HEK293 (cell line): ENCODE data around the gene USP12.
A peak's percentile ranks its signal among the peaks of the same experiment; 100 is the strongest.

Experiments
- CTCF ChIA-PET: fragments of 350-600 bp; formaldehyde crosslinking; extraction: SDS; loops from one replicate; lab custom pipeline; 2021; ENCODE audit warnings: antibody characterized with exemption; lab: Yijun Ruan, JAX
- POLR2A ChIA-PET: fragments of 300-600 bp; formaldehyde crosslinking; extraction: SDS; loops from one replicate; lab custom pipeline; 2020; ENCODE audit warnings: antibody characterized with exemption, inconsistent platforms; lab: Yijun Ruan, JAX
- H3K27ac ChIP-seq: fragments of 200-500 bp; sonication (Bioruptor generic); 2 replicates; pipeline ENCODE4 v1.5.1; 2014; ENCODE audit warnings: low read depth, low read length, control low read depth, inconsistent platforms; ENCODE audit errors: extremely low read depth
- H3K36me3 ChIP-seq, 2 experiments: fragments of 200-500 bp in 1 of 2; sonication (Bioruptor generic) in 1 of 2; 1 replicate in 1 of 2; 2 replicates in 1 of 2; pipeline ENCODE4 v1.5.1; 2014 to 2017; ENCODE audit warnings: inconsistent platforms in 2 of 2, low read length in 2 of 2; ENCODE audit not compliant: control insufficient read depth in 2 of 2, insufficient read depth in 1 of 2
- H3K4me1 ChIP-seq: fragments of 200-500 bp; sonication (Bioruptor generic); 2 replicates; pipeline ENCODE4 v1.5.1; 2014; ENCODE audit warnings: mild to moderate bottlenecking, low read length, inconsistent platforms; ENCODE audit not compliant: control insufficient read depth, insufficient read depth
- H3K4me3 ChIP-seq: 2 replicates; pipeline ENCODE4 v1.5.1; 2011; ENCODE audit warnings: low read depth, mild to moderate bottlenecking, control low read depth, low read length, moderate library complexity
- H3K9me3 ChIP-seq: fragments of 200-500 bp; sonication (Bioruptor generic); 2 replicates; pipeline ENCODE4 v1.5.1; 2014; ENCODE audit warnings: low read depth, low read length, inconsistent platforms; ENCODE audit not compliant: control insufficient read depth, insufficient read depth
- AEBP2 ChIP-seq: fragments of 450-650 bp; formaldehyde crosslinking; IDR thresholded peaks from 2 replicates; pipeline ENCODE4 v1.5.1; 2016; ENCODE audit warnings: missing biosample characterization, missing genetic modification characterization, borderline replicate concordance
- BCL6B ChIP-seq: fragments of 450-650 bp; formaldehyde crosslinking; IDR thresholded peaks from 2 replicates; pipeline ENCODE4 v1.5.1; 2017; ENCODE audit warnings: missing biosample characterization, missing genetic modification characterization
- ELK4 ChIP-seq: IDR thresholded peaks from 2 replicates; pipeline ENCODE4 v1.6.1; 2011; ENCODE audit warnings: mild to moderate bottlenecking, low read depth, low read length, borderline replicate concordance
- KLF16 ChIP-seq: fragments of 450-650 bp; formaldehyde crosslinking; IDR thresholded peaks from 2 replicates; pipeline ENCODE4 v1.5.1; 2017; ENCODE audit warnings: missing biosample characterization, missing genetic modification characterization
- KLF7 ChIP-seq: fragments of 450-650 bp; formaldehyde crosslinking; IDR thresholded peaks from 2 replicates; pipeline ENCODE4 v1.5.1; 2016; ENCODE audit warnings: missing biosample characterization, missing genetic modification characterization, borderline replicate concordance
- MEIS1 ChIP-seq: sonication (generic); formaldehyde crosslinking; IDR thresholded peaks from 2 replicates; pipeline ENCODE4 v1.8.1; 2022; ENCODE audit warnings: missing genetic modification reagents, mild to moderate bottlenecking, borderline replicate concordance
- OVOL3 ChIP-seq: fragments of 450-650 bp; formaldehyde crosslinking; IDR thresholded peaks from 2 replicates; pipeline ENCODE4 v1.5.1; 2016; ENCODE audit warnings: missing biosample characterization, missing genetic modification characterization
- PRDM4 ChIP-seq: fragments of 450-650 bp; formaldehyde crosslinking; IDR thresholded peaks from 2 replicates; pipeline ENCODE4 v1.5.1; 2017; ENCODE audit warnings: missing biosample characterization, missing genetic modification characterization
- SCRT1 ChIP-seq: fragments of 450-650 bp; formaldehyde crosslinking; IDR thresholded peaks from 2 replicates; pipeline ENCODE4 v1.5.1; 2016; ENCODE audit warnings: missing biosample characterization, missing genetic modification characterization, borderline replicate concordance
- ZFHX2 ChIP-seq: fragments of 450-650 bp; formaldehyde crosslinking; conservative IDR thresholded peaks from 2 replicates; pipeline ENCODE4 v1.5.1; 2016; ENCODE audit warnings: missing biosample characterization, missing genetic modification characterization
- ZIC2 ChIP-seq: fragments of 450-650 bp; formaldehyde crosslinking; IDR thresholded peaks from 2 replicates; pipeline ENCODE4 v1.5.1; 2016; ENCODE audit warnings: missing biosample characterization, missing genetic modification characterization
- ZNF138 ChIP-seq: fragments of 450-650 bp; formaldehyde crosslinking; IDR thresholded peaks from 2 replicates; pipeline ENCODE4 v1.5.1; 2016; ENCODE audit warnings: missing biosample characterization, missing genetic modification characterization, borderline replicate concordance
- ZNF214 ChIP-seq: fragments of 450-650 bp; formaldehyde crosslinking; IDR thresholded peaks from 2 replicates; pipeline ENCODE4 v1.5.1; 2017; ENCODE audit warnings: missing biosample characterization, mild to moderate bottlenecking, missing genetic modification characterization, borderline replicate concordance
- ZNF248 ChIP-seq: fragments of 450-650 bp; formaldehyde crosslinking; IDR thresholded peaks from 2 replicates; pipeline ENCODE4 v1.5.1; 2017; ENCODE audit warnings: missing biosample characterization, missing genetic modification characterization
- ZNF280C ChIP-seq: fragments of 450-650 bp; formaldehyde crosslinking; IDR thresholded peaks from 2 replicates; pipeline ENCODE4 v1.5.1; 2016; ENCODE audit warnings: missing biosample characterization, missing genetic modification characterization
- ZNF341 ChIP-seq: fragments of 450-650 bp; formaldehyde crosslinking; IDR thresholded peaks from 2 replicates; pipeline ENCODE4; 2016; ENCODE audit warnings: low read depth, missing biosample characterization, missing genetic modification characterization
- ZNF544 ChIP-seq: fragments of 450-650 bp; formaldehyde crosslinking; IDR thresholded peaks from 2 replicates; pipeline ENCODE4 v1.5.0; 2017; ENCODE audit warnings: missing biosample characterization, missing genetic modification characterization
- ZNF560 ChIP-seq: fragments of 450-650 bp; formaldehyde crosslinking; IDR thresholded peaks from 2 replicates; pipeline ENCODE4 v1.5.1; 2017; ENCODE audit warnings: missing biosample characterization, missing genetic modification characterization, borderline replicate concordance
- ZNF623 ChIP-seq: fragments of 450-650 bp; formaldehyde crosslinking; IDR thresholded peaks from 2 replicates; pipeline ENCODE4 v1.5.1; 2016; ENCODE audit warnings: missing biosample characterization, missing genetic modification characterization
- ZNF704 ChIP-seq: fragments of 450-650 bp; formaldehyde crosslinking; IDR thresholded peaks from 2 replicates; pipeline ENCODE4 v1.5.1; 2016; ENCODE audit warnings: missing biosample characterization, missing genetic modification characterization
- ZNF707 ChIP-seq: fragments of 450-650 bp; formaldehyde crosslinking; IDR thresholded peaks from 2 replicates; pipeline ENCODE4 v1.5.1; 2016; ENCODE audit warnings: missing biosample characterization, missing genetic modification characterization
- ZNF791 ChIP-seq: fragments of 450-650 bp; formaldehyde crosslinking; IDR thresholded peaks from 2 replicates; pipeline ENCODE4 v1.5.1; 2016; ENCODE audit warnings: missing biosample characterization, missing genetic modification characterization

Gene USP12

GRCh38 chr13:27133889-27134288 is 37.7 kb downstream of the USP12 start:
- no peaks in the 10 kb centered on the region; the same call in 1 of the 2 replicates for H3K4me1 ChIP-seq
- POLR2A ChIA-PET: no interaction called here
- no peaks in the 10 kb centered on the region for H3K36me3 ChIP-seq
- TF ChIP-seq ZNF791 (tag by site-specific recombination) (no peak), KLF16 (tag by site-specific recombination) (no peak), ZNF544 (tag by site-specific recombination) (no peak), ZNF214 (no peak), OVOL3 (tag by site-specific recombination) (no peak), ZNF248 (no peak), PRDM4 (tag by site-specific recombination) (no peak), ELK4 (no peak), BCL6B (tag by site-specific recombination) (no peak), AEBP2 (tag by site-specific recombination) (no peak), ZFHX2 (no peak), ZNF704 (tag by site-specific recombination) (no peak), MEIS1 (CRISPR knock-in tag) (no peak), SCRT1 (tag by site-specific recombination) (no peak), KLF7 (tag by site-specific recombination) (no peak), ZIC2 (no peak), ZNF560 (tag by site-specific recombination) (no peak), ZNF707 (tag by site-specific recombination) (no peak)
- TF ChIP-seq, all 188 proteins: peak for 0
- Histone ChIP-seq H3K9me3 (no peaks in the 10 kb centered on the region), H3K27ac (no peak overlapping the region), H3K4me3 (no peak overlapping the region)
- CTCF ChIA-PET: interaction anchor here (0.6 to 0.9 kb wide), 2 partner anchors 8 to 228 kb away, joined by 3 read pairs; no protein-coding TSS in a partner anchor

- H3K36me3 ChIP-seq: no peaks in the 10 kb centered on the region
- no peak overlapping the region for H3K27ac ChIP-seq
These were observed 39.1 kb downstream of the USP12 start for GRCh38 chr13:27132538-27132937.

More at GRCh38 chr13:27132538-27132937, 39.1 kb downstream of the USP12 start:
- CTCF ChIA-PET: interaction anchor here (0.6 kb wide), 1 partner anchor 779 kb away, joined by 4 read pairs; no protein-coding TSS in a partner anchor
- no peak overlapping the region for H3K4me3 ChIP-seq
- H3K4me1 ChIP-seq: no peaks in the 10 kb centered on the region; the same call in 1 of the 2 replicates
- H3K9me3 ChIP-seq: no peaks in the 10 kb centered on the region
- POLR2A ChIA-PET: no interaction called here
- TF ChIP-seq ZNF623: no peak
- TF ChIP-seq ZNF280C (tag by site-specific recombination): no peak
- 0 out of 2 replicates have a peak, but pooled peaks have one; percentile 18 for TF ChIP-seq ZNF341 (tag by site-specific recombination)
- no peak for TF ChIP-seq ZNF138
